ENCODE measurements around the gene FOXD4L1. TPM values are rescaled to one million over a fixed set of nuclear protein-coding genes. Genes with fewer than 3 reads are reported as not detected.
A peak's percentile ranks its signal among the peaks of the same experiment; 100 is the strongest.
"Not testable (repeated sequence)": the region's sequence is repeated elsewhere in the genome, so short reads cannot be mapped to it uniquely, and the experiment has no call there.

Gene FOXD4L1
- total RNA-seq: 0.14 and 0.30 TPM in 2 replicates

- DNase-seq (ENCODE audit: low spot score); H3K36me3 Mint-ChIP-seq (ENCODE audit: low read depth); H3K9me3 Mint-ChIP-seq; H3K27ac Mint-ChIP-seq; intact Hi-C loops (cut with micrococcal nuclease): not testable (repeated sequence)
- Mint-ChIP-seq H3K4me1 (ENCODE audit: low read depth) (peaks cover 13% of the 10 kb centered on the region), H3K4me3 (ENCODE audit: low read depth) (peak within 1 kb of the TSS; percentile 33), H3K27me3 (ENCODE audit: low read depth) (peaks cover 27% of the 10 kb centered on the region)
These were observed at the start of gene FOXD4L1 for GRCh38 chr2:113498365-113498764. Gene FOXD4L1 (plus strand): TSS chr2:113498665. CDS start chr2:113499257, 592 bp downstream.

- H3K4me1 Mint-ChIP-seq (ENCODE audit: low read depth); DNase-seq (ENCODE audit: low spot score); H3K4me3 Mint-ChIP-seq (ENCODE audit: low read depth); H3K27ac Mint-ChIP-seq; H3K9me3 Mint-ChIP-seq; H3K27me3 Mint-ChIP-seq (ENCODE audit: low read depth); intact Hi-C loops (cut with micrococcal nuclease); H3K36me3 Mint-ChIP-seq (ENCODE audit: low read depth): not testable (repeated sequence)
These were observed 32.7 kb upstream of the FOXD4L1 start for GRCh38 chr2:113465770-113466169.

- H3K36me3 Mint-ChIP-seq (ENCODE audit: low read depth): peaks cover 19% of the 10 kb centered on the region
- H3K4me1 Mint-ChIP-seq (ENCODE audit: low read depth); H3K4me3 Mint-ChIP-seq (ENCODE audit: low read depth); DNase-seq (ENCODE audit: low spot score); H3K27me3 Mint-ChIP-seq (ENCODE audit: low read depth); intact Hi-C loops (cut with micrococcal nuclease); H3K27ac Mint-ChIP-seq; H3K9me3 Mint-ChIP-seq: not testable (repeated sequence)
These were observed 21.6 kb upstream of the FOXD4L1 start for GRCh38 chr2:113476688-113477368.

GRCh38 chr2:113496527-113496926 lies 1.9 kb upstream of the FOXD4L1 start:
- H3K9me3 Mint-ChIP-seq; DNase-seq (ENCODE audit: low spot score); H3K27ac Mint-ChIP-seq; H3K4me1 Mint-ChIP-seq (ENCODE audit: low read depth); intact Hi-C loops (cut with micrococcal nuclease); H3K4me3 Mint-ChIP-seq (ENCODE audit: low read depth); H3K36me3 Mint-ChIP-seq (ENCODE audit: low read depth): not testable (repeated sequence)
- peaks cover 17% of the 10 kb centered on the region for H3K27me3 Mint-ChIP-seq (ENCODE audit: low read depth)

- H3K9me3 Mint-ChIP-seq; DNase-seq (ENCODE audit: low spot score); H3K36me3 Mint-ChIP-seq (ENCODE audit: low read depth); H3K27ac Mint-ChIP-seq; intact Hi-C loops (cut with micrococcal nuclease): not testable (repeated sequence)
- Mint-ChIP-seq H3K27me3 (ENCODE audit: low read depth) (peaks cover 30% of the 10 kb centered on the region), H3K4me1 (ENCODE audit: low read depth) (peaks cover 15% of the 10 kb centered on the region), H3K4me3 (ENCODE audit: low read depth) (peak overlapping the region; percentile 33)
These were observed 787 bp downstream of the FOXD4L1 start for GRCh38 chr2:113499019-113499885.

- peaks cover 32% of the 10 kb centered on the region for H3K27me3 Mint-ChIP-seq (ENCODE audit: low read depth)
- intact Hi-C loops (cut with micrococcal nuclease): loop anchor here (10.0 kb wide), 1 partner anchor 225 kb away; the partner anchor contains the start of gene PAX8
These were observed 1.6 kb downstream of the FOXD4L1 start for GRCh38 chr2:113499886-113500722.

GRCh38 chr2:113500723-113501038 lies 2.2 kb downstream of the FOXD4L1 start:
- H3K27ac Mint-ChIP-seq; H3K4me3 Mint-ChIP-seq (ENCODE audit: low read depth); H3K9me3 Mint-ChIP-seq; H3K36me3 Mint-ChIP-seq (ENCODE audit: low read depth); DNase-seq (ENCODE audit: low spot score): not testable (repeated sequence)
- Mint-ChIP-seq H3K4me1 (ENCODE audit: low read depth) (peaks cover 15% of the 10 kb centered on the region), H3K27me3 (ENCODE audit: low read depth) (peaks cover 33% of the 10 kb centered on the region)
- intact Hi-C loops (cut with micrococcal nuclease): loop anchor here (10.0 kb wide), 1 partner anchor 226 kb away; the partner anchor contains the start of gene PAX8

More at GRCh38 chr2:113499886-113500722, 1.6 kb downstream of the FOXD4L1 start:
- H3K9me3 Mint-ChIP-seq; H3K36me3 Mint-ChIP-seq (ENCODE audit: low read depth); DNase-seq (ENCODE audit: low spot score); H3K4me3 Mint-ChIP-seq (ENCODE audit: low read depth); H3K27ac Mint-ChIP-seq: not testable (repeated sequence)
- H3K4me1 Mint-ChIP-seq (ENCODE audit: low read depth): peaks cover 15% of the 10 kb centered on the region

- H3K4me3 Mint-ChIP-seq (ENCODE audit: low read depth): peak overlapping the region; percentile 79
- intact Hi-C loops (cut with micrococcal nuclease): loop anchor here (10.0 kb wide), 1 partner anchor 228 kb away; the partner anchor contains the start of gene PAX8
- H3K36me3 Mint-ChIP-seq (ENCODE audit: low read depth); DNase-seq (ENCODE audit: low spot score); H3K9me3 Mint-ChIP-seq: not testable (repeated sequence)
- peaks cover 15% of the 10 kb centered on the region for H3K4me1 Mint-ChIP-seq (ENCODE audit: low read depth)
- H3K27ac Mint-ChIP-seq: peak overlapping the region; percentile 52
- peaks cover 36% of the 10 kb centered on the region for H3K27me3 Mint-ChIP-seq (ENCODE audit: low read depth)
These were observed 4.0 kb downstream of the FOXD4L1 start for GRCh38 chr2:113502216-113503093.

- Mint-ChIP-seq H3K27ac (peak overlapping the region; percentile 52), H3K4me3 (ENCODE audit: low read depth) (peak overlapping the region; percentile 79), H3K4me1 (ENCODE audit: low read depth) (peaks cover 15% of the 10 kb centered on the region), H3K27me3 (ENCODE audit: low read depth) (peaks cover 41% of the 10 kb centered on the region)
- intact Hi-C loops (cut with micrococcal nuclease): loop anchor here (10.0 kb wide), 1 partner anchor 229 kb away; the partner anchor contains the start of gene PAX8
- not testable (repeated sequence) for H3K36me3 Mint-ChIP-seq (ENCODE audit: low read depth); H3K9me3 Mint-ChIP-seq
- DNase-seq (ENCODE audit: low spot score): peak; percentile 28
These were observed 4.9 kb downstream of the FOXD4L1 start for GRCh38 chr2:113503094-113504042.

- intact Hi-C loops (cut with micrococcal nuclease): loop anchor here (10.0 kb wide), 1 partner anchor 229 kb away; the partner anchor contains the start of gene PAX8
- peak overlapping the region; percentile 39 for H3K4me3 Mint-ChIP-seq (ENCODE audit: low read depth)
- not testable (repeated sequence) for H3K9me3 Mint-ChIP-seq; DNase-seq (ENCODE audit: low spot score); H3K36me3 Mint-ChIP-seq (ENCODE audit: low read depth); H3K27ac Mint-ChIP-seq
- H3K27me3 Mint-ChIP-seq (ENCODE audit: low read depth): peaks cover 37% of the 10 kb centered on the region
- peaks cover 15% of the 10 kb centered on the region for H3K4me1 Mint-ChIP-seq (ENCODE audit: low read depth)
These were observed 5.6 kb downstream of the FOXD4L1 start for GRCh38 chr2:113504081-113504480.

Measured in activated T-helper 2 cell treated with anti-CD3 and anti-CD28 coated beads, Interferon-gamma antibody, Interleukin-2, Interleukin-4, amounts not matched to agents 10 μg/mL and 5 μg/mL and 100 μg/mL, durations not matched to agents 14 hours and 24 hours and 36 hours (primary cell).